Measurements from ENCODE around the gene GTSF1L. TPM values are rescaled to one million over a fixed set of nuclear protein-coding genes. Genes with fewer than 3 reads are reported as not detected.

Gene GTSF1L
- not detected for total RNA-seq
- long read RNA-seq, result 0 reads

GRCh38 chr20:43726811-43727338, at the start of gene GTSF1L:
Gene GTSF1L (minus strand): TSS chr20:43727002. CDS start chr20:43726694, 308 bp downstream.
- Histone ChIP-seq H3K27me3 (ENCODE audit: low read depth) (peaks cover 3% of the 10 kb centered on the region), H3K9me3 (no peaks in the 10 kb centered on the region), H3K27ac (no peak within 1 kb of the TSS), H3K4me3 (no peak within 1 kb of the TSS), H3K4me1 (no peaks in the 10 kb centered on the region), H3K36me3 (no peaks in the 10 kb centered on the region)
- intact Hi-C loops (cut with DNase I), result no loop called here
- TF ChIP-seq CTCF (IDR thresholded peaks at IDR 0.05), result no peak
- DNase-seq (no peak), ATAC-seq (no peak)

- intact Hi-C loops (cut with DNase I), result no loop called here
- Histone ChIP-seq H3K27ac (no peak overlapping the region), H3K9me3 (peaks cover 18% of the 10 kb centered on the region), H3K36me3 (no peaks in the 10 kb centered on the region), H3K4me3 (no peak overlapping the region), H3K4me1 (no peaks in the 10 kb centered on the region), H3K27me3 (ENCODE audit: low read depth) (peaks cover 4% of the 10 kb centered on the region)
- TF ChIP-seq CTCF (IDR thresholded peaks at IDR 0.05), result no peak
- no peak for DNase-seq
- ATAC-seq, result no peak
Observed at GRCh38 chr20:43774754-43775153, 48.0 kb upstream of the GTSF1L start.

GRCh38 chr20:43771503-43772190, 44.8 kb upstream of the GTSF1L start:
- intact Hi-C loops (cut with DNase I), result no loop called here
- Histone ChIP-seq H3K9me3 (no peaks in the 10 kb centered on the region), H3K4me3 (no peak overlapping the region), H3K36me3 (no peaks in the 10 kb centered on the region), H3K27ac (no peak overlapping the region), H3K27me3 (ENCODE audit: low read depth) (peaks cover 21% of the 10 kb centered on the region), H3K4me1 (no peaks in the 10 kb centered on the region)
- TF ChIP-seq CTCF (IDR thresholded peaks at IDR 0.05), result no peak
- DNase-seq, result no peak
- ATAC-seq, result no peak

GRCh38 chr20:43770342-43770741, 43.5 kb upstream of the GTSF1L start:
- no peaks in the 10 kb centered on the region for H3K9me3 ChIP-seq
- no peak for ATAC-seq
- intact Hi-C loops (cut with DNase I), result no loop called here
- H3K4me3 ChIP-seq, result no peak overlapping the region
- peaks cover 30% of the 10 kb centered on the region for H3K27me3 ChIP-seq (ENCODE audit: low read depth)
- no peak overlapping the region for H3K27ac ChIP-seq
- no peak for DNase-seq
- no peaks in the 10 kb centered on the region for H3K36me3 ChIP-seq
- no peak for TF ChIP-seq CTCF (IDR thresholded peaks at IDR 0.05)
- no peaks in the 10 kb centered on the region for H3K4me1 ChIP-seq

GRCh38 chr20:43767686-43768474, 41.1 kb upstream of the GTSF1L start:
- DNase-seq (no peak), ATAC-seq (no peak)
- no peak overlapping the region for H3K27ac ChIP-seq
- peaks cover 40% of the 10 kb centered on the region for H3K27me3 ChIP-seq (ENCODE audit: low read depth)
- no peaks in the 10 kb centered on the region for H3K36me3 ChIP-seq
- no peak for TF ChIP-seq CTCF (IDR thresholded peaks at IDR 0.05)
- no peak overlapping the region for H3K4me3 ChIP-seq
- intact Hi-C loops (cut with DNase I), result no loop called here
- H3K4me1 ChIP-seq, result no peaks in the 10 kb centered on the region
- no peaks in the 10 kb centered on the region for H3K9me3 ChIP-seq
